SK-N-SH (cell line): ENCODE measurements around the gene THEM5. TPM values are rescaled to one million over a fixed set of nuclear protein-coding genes. Genes with fewer than 3 reads are reported as not detected.

Experiments used
- CTCF ChIA-PET: fragments of 300-600, 350-600 bp; formaldehyde crosslinking; extraction: SDS; loops from one replicate; lab custom pipeline; 2021; lab: Yijun Ruan, JAX
- POLR2A ChIA-PET: fragments of 350-600 bp; sonication (Branson Sonifier 250); formaldehyde crosslinking; extraction: SDS; loops from one replicate; lab custom pipeline; 2020; ENCODE audit warnings: antibody characterized with exemption, inconsistent platforms; lab: Yijun Ruan, JAX
- DNase-seq: peaks from one replicate; pipeline ENCODE4 v3.0.0; 2012
- H2AFZ ChIP-seq: fragments of 200-600 bp; sonication (generic); 2 replicates; pipeline ENCODE4 v1.8.1; 2016; ENCODE audit warnings: antibody characterized with exemption, mild to moderate bottlenecking, low read depth
- H3F3A ChIP-seq: fragments of 200-600 bp; sonication (generic); replicated peaks from 2 replicates; pipeline ENCODE3; 2016; ENCODE audit warnings: antibody characterized with exemption, mild to moderate bottlenecking; ENCODE audit not compliant: insufficient read depth
- H3K27ac ChIP-seq, 2 experiments: fragments of 200-500 bp in 1 of 2; fragments of 200-600 bp in 1 of 2; sonication (Bioruptor generic) in 1 of 2; sonication (generic), shearing (Covaris generic) in 1 of 2; 2 replicates each; pipeline versions ENCODE4 v1.5.1 to v1.6.1; 2014 to 2016; ENCODE audit warnings: low read depth in 2 of 2, inconsistent platforms in 1 of 2, low read length in 1 of 2, mild to moderate bottlenecking in 1 of 2, mixed read lengths in 1 of 2
- H3K27me3 ChIP-seq: fragments of 200-600 bp; sonication (generic), shearing (Covaris generic); 2 replicates; pipeline ENCODE4 v1.6.1; 2016; ENCODE audit warnings: mixed run types; ENCODE audit not compliant: insufficient read depth
- H3K36me3 ChIP-seq, 2 experiments: fragments of 200-500 bp in 1 of 2; fragments of 200-600 bp in 1 of 2; sonication (Bioruptor generic) in 1 of 2; sonication (generic) in 1 of 2; replicated peaks in 1 of 2; 2 replicates each; pipeline versions ENCODE3 to v1.5.1; 2014 to 2016; ENCODE audit warnings: low read length in 1 of 2, mild to moderate bottlenecking in 1 of 2; ENCODE audit not compliant: insufficient read depth in 2 of 2, control insufficient read depth in 1 of 2
- H3K4me1 ChIP-seq, 2 experiments: fragments of 200-500 bp in 1 of 2; fragments of 200-600 bp in 1 of 2; sonication (Bioruptor generic) in 1 of 2; sonication (generic), shearing (Covaris generic) in 1 of 2; 2 replicates each; pipeline versions ENCODE4 v1.5.1 to v1.6.1; 2014 to 2016; ENCODE audit warnings: low read depth in 1 of 2, low read length in 1 of 2, mixed run types in 1 of 2; ENCODE audit not compliant: insufficient read depth in 2 of 2, control insufficient read depth in 1 of 2
- H3K4me2 ChIP-seq: fragments of 200-600 bp; sonication (generic), shearing (Covaris generic); 2 replicates; pipeline ENCODE4 v1.6.1; 2017; ENCODE audit warnings: mixed run types
- H3K4me3 ChIP-seq, 2 experiments: fragments of 200-500 bp in 1 of 2; fragments of 200-600 bp in 1 of 2; sonication (Bioruptor generic) in 1 of 2; sonication (generic), shearing (Covaris generic) in 1 of 2; 2 replicates each; pipeline versions ENCODE4 v1.5.1 to v1.8.1; 2014 to 2016; ENCODE audit warnings: low read depth in 2 of 2, inconsistent platforms in 1 of 2, low read length in 1 of 2, mild to moderate bottlenecking in 1 of 2, mixed read lengths in 1 of 2, moderate library complexity in 1 of 2
- H3K79me2 ChIP-seq: fragments of 200-600 bp; sonication (generic); 2 replicates; pipeline ENCODE4 v1.8.1; 2017; ENCODE audit warnings: mild to moderate bottlenecking; ENCODE audit not compliant: insufficient read depth
- H3K9ac ChIP-seq: fragments of 200-600 bp; sonication (generic); 2 replicates; pipeline ENCODE4 v1.6.1; 2017; ENCODE audit warnings: mixed run types
- H3K9me2 ChIP-seq: fragments of 200-600 bp; sonication (generic); 2 replicates; pipeline ENCODE4 v1.6.1; 2017; ENCODE audit warnings: mixed run types
- H3K9me3 ChIP-seq: fragments of 200-600 bp; sonication (generic); 2 replicates; pipeline ENCODE4 v1.6.1; 2017; ENCODE audit warnings: mixed run types, mild to moderate bottlenecking, moderate library complexity
- H4K20me1 ChIP-seq: fragments of 200-600 bp; sonication (generic); 2 replicates; pipeline ENCODE4 v1.6.1; 2017; ENCODE audit warnings: mild to moderate bottlenecking, mixed run types; ENCODE audit not compliant: insufficient read depth
- EZH2phosphoT487 ChIP-seq: fragments of 200-600 bp; sonication (generic); IDR thresholded peaks from 2 replicates; pipeline ENCODE4 v1.6.1; 2017; ENCODE audit warnings: low read depth, mixed run types, mild to moderate bottlenecking, antibody characterized with exemption, moderate library complexity, borderline replicate concordance
- GABPA ChIP-seq: IDR thresholded peaks from 2 replicates; pipeline ENCODE4 v1.4.0; 2012; ENCODE audit warnings: low read depth, mild to moderate bottlenecking
- GATA2 ChIP-seq: sonication (generic); formaldehyde crosslinking; IDR thresholded peaks from 2 replicates; pipeline ENCODE4 v1.5.0; 2020; ENCODE audit warnings: mild to moderate bottlenecking, missing genetic modification reagents
- IRF3 ChIP-seq: fragments of 150-350 bp; IDR thresholded peaks from 2 replicates; pipeline ENCODE4 v1.6.1; 2016; ENCODE audit warnings: mild to moderate bottlenecking, low read depth, low read length
- RAD21 ChIP-seq: IDR thresholded peaks from 2 replicates; pipeline ENCODE4 v1.6.1; 2012; ENCODE audit warnings: mild to moderate bottlenecking, low read length
- RCOR1 ChIP-seq: fragments of 150-350 bp; IDR thresholded peaks from 2 replicates; pipeline ENCODE4 v1.6.1; 2017; ENCODE audit warnings: antibody characterized with exemption, low read length
- RFX5 ChIP-seq: IDR thresholded peaks from 2 replicates; pipeline ENCODE4 v1.6.1; 2012; ENCODE audit warnings: mild to moderate bottlenecking, improper control_type of control experiment, low read length
- WGBS: methylation state at CpG from one replicate; pipeline ENCODE4 v1.1.6; 2017; ENCODE audit warnings: low lambda C conversion rate; 5-methylcytosine and 5-hydroxymethylcytosine counted together
- polyA plus RNA-seq, 3 experiments: library from polyadenylated mRNA; depleted of rRNA; stranded (reverse); fragments of >200 nt; gene quantifications; 2 replicates each; pipeline ENCODE4 v1.2.3, GENCODE V29; 2012
- TF ChIP-seq, protein P1 (sequence below): IDR thresholded peaks from 2 replicates; pipeline ENCODE4 v1.6.1; 2012; ENCODE audit warnings: mild to moderate bottlenecking, low read depth, low read length, moderate library complexity
- TF ChIP-seq, protein P2 (sequence below): fragments of 150-350 bp; IDR thresholded peaks from 2 replicates; pipeline ENCODE4 v1.6.1; 2017; ENCODE audit warnings: antibody characterized with exemption, low read length, low read depth, borderline replicate concordance

The THEM5 gene
- polyA plus RNA-seq, 1 of the 3 experiments (the other 2 are of a cell fraction) = not detected

GRCh38 chr1:151893176-151893924, 39.8 kb upstream of the THEM5 start:
- Histone ChIP-seq H3K4me1 (no peaks in the 10 kb centered on the region; a peak in 1 of 4 replicates), H3K79me2 (no peaks in the 10 kb centered on the region), H3K9me2 (no peaks in the 10 kb centered on the region), H4K20me1 (no peaks in the 10 kb centered on the region), H3K27me3 (no peaks in the 10 kb centered on the region), H3K36me3 (peaks cover 0 to 32% of the 10 kb centered on the region in 2 experiments), H3K9me3 (no peaks in the 10 kb centered on the region), H3K4me3 (no peak overlapping the region), H3F3A (no peaks in the 10 kb centered on the region), H2AFZ (no peak overlapping the region), H3K4me2 (no peak overlapping the region), H3K9ac (no peak overlapping the region), H3K27ac (no peak overlapping the region)
- CTCF ChIA-PET = no interaction called here
- 92% methylated on average over 9 of the region's 9 CpGs for WGBS
- TF ChIP-seq GATA2 = no peak
- no peak for DNase-seq
- POLR2A ChIA-PET = no interaction called here

DNA sequence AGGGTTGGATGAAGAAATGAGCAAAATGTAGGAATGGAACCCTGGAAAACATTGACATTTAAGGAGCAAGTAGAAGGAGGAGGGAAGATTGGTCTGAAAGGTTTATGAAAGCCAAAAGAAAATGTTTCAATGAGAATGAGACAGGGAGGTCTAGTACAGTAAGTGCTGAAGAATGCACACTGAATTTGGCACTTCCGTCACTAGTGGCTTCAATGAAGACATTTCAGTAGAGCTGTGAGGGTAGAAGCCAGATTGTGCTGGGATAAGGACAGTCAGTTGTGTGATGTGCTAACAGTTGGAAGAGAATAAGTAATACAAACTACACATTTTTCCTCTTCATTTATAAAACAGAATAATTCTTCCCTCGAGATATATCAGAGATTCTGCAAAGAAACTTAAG, 38.7 kb upstream of the THEM5 start:
- H2AFZ ChIP-seq = no peak overlapping the region
- H3K4me2 ChIP-seq = no peak overlapping the region
- no peaks in the 10 kb centered on the region for H3K4me1 ChIP-seq
- no peaks in the 10 kb centered on the region for H3K9me2 ChIP-seq
- TF ChIP-seq RFX5 = no peak
- TF ChIP-seq, protein P1, sequence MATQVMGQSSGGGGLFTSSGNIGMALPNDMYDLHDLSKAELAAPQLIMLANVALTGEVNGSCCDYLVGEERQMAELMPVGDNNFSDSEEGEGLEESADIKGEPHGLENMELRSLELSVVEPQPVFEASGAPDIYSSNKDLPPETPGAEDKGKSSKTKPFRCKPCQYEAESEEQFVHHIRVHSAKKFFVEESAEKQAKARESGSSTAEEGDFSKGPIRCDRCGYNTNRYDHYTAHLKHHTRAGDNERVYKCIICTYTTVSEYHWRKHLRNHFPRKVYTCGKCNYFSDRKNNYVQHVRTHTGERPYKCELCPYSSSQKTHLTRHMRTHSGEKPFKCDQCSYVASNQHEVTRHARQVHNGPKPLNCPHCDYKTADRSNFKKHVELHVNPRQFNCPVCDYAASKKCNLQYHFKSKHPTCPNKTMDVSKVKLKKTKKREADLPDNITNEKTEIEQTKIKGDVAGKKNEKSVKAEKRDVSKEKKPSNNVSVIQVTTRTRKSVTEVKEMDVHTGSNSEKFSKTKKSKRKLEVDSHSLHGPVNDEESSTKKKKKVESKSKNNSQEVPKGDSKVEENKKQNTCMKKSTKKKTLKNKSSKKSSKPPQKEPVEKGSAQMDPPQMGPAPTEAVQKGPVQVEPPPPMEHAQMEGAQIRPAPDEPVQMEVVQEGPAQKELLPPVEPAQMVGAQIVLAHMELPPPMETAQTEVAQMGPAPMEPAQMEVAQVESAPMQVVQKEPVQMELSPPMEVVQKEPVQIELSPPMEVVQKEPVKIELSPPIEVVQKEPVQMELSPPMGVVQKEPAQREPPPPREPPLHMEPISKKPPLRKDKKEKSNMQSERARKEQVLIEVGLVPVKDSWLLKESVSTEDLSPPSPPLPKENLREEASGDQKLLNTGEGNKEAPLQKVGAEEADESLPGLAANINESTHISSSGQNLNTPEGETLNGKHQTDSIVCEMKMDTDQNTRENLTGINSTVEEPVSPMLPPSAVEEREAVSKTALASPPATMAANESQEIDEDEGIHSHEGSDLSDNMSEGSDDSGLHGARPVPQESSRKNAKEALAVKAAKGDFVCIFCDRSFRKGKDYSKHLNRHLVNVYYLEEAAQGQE = no peak
- TF ChIP-seq RAD21 = no peak
- no peak for TF ChIP-seq EZH2phosphoT487
- TF ChIP-seq RCOR1 = no peak
- TF ChIP-seq, protein P2, sequence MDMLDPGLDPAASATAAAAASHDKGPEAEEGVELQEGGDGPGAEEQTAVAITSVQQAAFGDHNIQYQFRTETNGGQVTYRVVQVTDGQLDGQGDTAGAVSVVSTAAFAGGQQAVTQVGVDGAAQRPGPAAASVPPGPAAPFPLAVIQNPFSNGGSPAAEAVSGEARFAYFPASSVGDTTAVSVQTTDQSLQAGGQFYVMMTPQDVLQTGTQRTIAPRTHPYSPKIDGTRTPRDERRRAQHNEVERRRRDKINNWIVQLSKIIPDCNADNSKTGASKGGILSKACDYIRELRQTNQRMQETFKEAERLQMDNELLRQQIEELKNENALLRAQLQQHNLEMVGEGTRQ = no peak
- TF ChIP-seq IRF3 = no peak
- no peak for TF ChIP-seq GABPA
- WGBS = 89% methylated on average over 2 of the region's 2 CpGs
- ChIA-PET POLR2A (no interaction called here), CTCF (interaction anchor here (0.9 kb wide), 1 partner anchor 109 kb away, joined by 3 read pairs; no protein-coding TSS in a partner anchor)
- H3K27me3 ChIP-seq = no peaks in the 10 kb centered on the region
- H3K9me3 ChIP-seq = no peaks in the 10 kb centered on the region
- no peaks in the 10 kb centered on the region for H3K79me2 ChIP-seq
- H3F3A ChIP-seq = no peaks in the 10 kb centered on the region
- H3K9ac ChIP-seq = no peak overlapping the region
- H3K4me3 ChIP-seq = no peak overlapping the region
- H3K36me3 ChIP-seq = peaks cover 3 to 38% of the 10 kb centered on the region in 2 experiments
- no peaks in the 10 kb centered on the region for H4K20me1 ChIP-seq
- no peak overlapping the region for H3K27ac ChIP-seq
- no peak for DNase-seq
